Smooth muscle cell (in vitro differentiated cells): ENCODE data around the gene YIPF5. TPM values are rescaled to one million over a fixed set of nuclear protein-coding genes. Genes with fewer than 3 reads are reported as not detected.

ENCODE experiments used
- DNase-seq: peaks from one replicate; lab custom pipeline; 2025; ENCODE audit not compliant: unreplicated experiment; lab: John Stamatoyannopoulos, UW
- H2AFZ ChIP-seq: fragments of 200-600 bp; sonication (generic); 2 replicates; pipeline ENCODE4 v1.6.0; 2016; ENCODE audit warnings: antibody characterized with exemption, low read depth, mild to moderate bottlenecking
- H3F3A ChIP-seq: fragments of 200-600 bp; sonication (generic); 2 replicates; pipeline ENCODE4 v1.6.0; 2017; ENCODE audit warnings: antibody characterized with exemption, low read depth
- H3K27ac ChIP-seq: fragments of 200-600 bp; sonication (generic); 2 replicates; pipeline ENCODE4 v1.5.1; 2016; ENCODE audit warnings: low read depth, mild to moderate bottlenecking
- H3K27me3 ChIP-seq: fragments of 200-600 bp; sonication (generic); 2 replicates; pipeline ENCODE4 v1.6.1; 2016; ENCODE audit warnings: low read depth, mild to moderate bottlenecking
- H3K36me3 ChIP-seq: fragments of 200-600 bp; sonication (generic); 2 replicates; pipeline ENCODE4 v1.5.1; 2016; ENCODE audit warnings: low read depth
- H3K4me1 ChIP-seq: fragments of 200-600 bp; sonication (generic); 2 replicates; pipeline ENCODE4 v1.5.1; 2016; ENCODE audit warnings: low read depth
- H3K4me2 ChIP-seq: fragments of 200-600 bp; sonication (generic); 2 replicates; pipeline ENCODE4 v1.6.0; 2016; ENCODE audit warnings: mild to moderate bottlenecking
- H3K4me3 ChIP-seq: fragments of 200-600 bp; sonication (generic); 2 replicates; pipeline ENCODE4 v1.5.1; 2016; ENCODE audit warnings: mild to moderate bottlenecking
- H3K79me2 ChIP-seq: fragments of 200-600 bp; sonication (generic); 2 replicates; pipeline ENCODE4 v1.6.0; 2016; ENCODE audit warnings: low read depth, mild to moderate bottlenecking
- H3K9ac ChIP-seq: fragments of 200-600 bp; sonication (generic); 2 replicates; pipeline ENCODE4 v1.6.0; 2016; ENCODE audit warnings: low read depth
- H3K9me3 ChIP-seq: fragments of 200-600 bp; sonication (generic); replicated peaks from 2 replicates; pipeline ENCODE4 v1.5.1; 2016; ENCODE audit warnings: low read depth
- H4K20me1 ChIP-seq: fragments of 200-600 bp; sonication (generic); 2 replicates; pipeline ENCODE4 v1.6.0; 2016; ENCODE audit warnings: low read depth
- CTCF ChIP-seq: fragments of 200-600 bp; sonication (generic); IDR thresholded peaks from 2 replicates; pipeline ENCODE4 v1.5.1; 2017; ENCODE audit warnings: borderline replicate concordance, mild to moderate bottlenecking, antibody characterized with exemption; ENCODE audit not compliant: insufficient read depth, poor library complexity, severe bottlenecking
- whole genome bisulfite sequencing: methylation state at CpG from one replicate; pipeline ENCODE4 v1.1.7; 2016; ENCODE audit warnings: low lambda C conversion rate; 5-methylcytosine and 5-hydroxymethylcytosine counted together
- polyA plus RNA-seq: library from polyadenylated mRNA; unstranded; fragments of >200 nt; fragmentation: Nextera tagmentation; extraction: Ambion mirVana; gene quantifications from 2 replicates; pipeline ENCODE4 v1.2.1, GENCODE V29; 2016
- total RNA-seq: library from RNA; depleted of rRNA; stranded (reverse); fragments of >200 nt; gene quantifications from 2 replicates; pipeline ENCODE4 v1.2.3, GENCODE V29; 2014

YIPF5 gene
- total RNA-seq (192 and 283 TPM in 2 replicates), polyA plus RNA-seq (159 and 215 TPM in 2 replicates)

- Histone ChIP-seq H3K27me3 (peaks cover 3% of the 10 kb centered on the region), H2AFZ (peak within 1 kb of the TSS; percentile 18), H3K4me3 (peak within 1 kb of the TSS; percentile 77), H3K9me3 (no peaks in the 10 kb centered on the region), H3K36me3 (peaks cover 5% of the 10 kb centered on the region), H3K9ac (peak within 1 kb of the TSS; percentile 92), H3K27ac (peak within 1 kb of the TSS; percentile 83), H3K79me2 (peaks cover 48% of the 10 kb centered on the region), H3F3A (no peaks in the 10 kb centered on the region), H3K4me2 (peak within 1 kb of the TSS; percentile 100), H3K4me1 (peaks cover 15% of the 10 kb centered on the region), H4K20me1 (peaks cover 41% of the 10 kb centered on the region)
- no peak for TF ChIP-seq CTCF
- 2% methylated on average over 39 of the region's 39 CpGs for WGBS
- DNase-seq: peak; percentile 72
Observed at GRCh38 chr5:144170276-144171024, at the start of gene YIPF5, which contains the start of gene KCTD16. YIPF5 (minus strand) TSS chr5:144170659; CDS start chr5:144169955, 704 bp downstream. KCTD16 (plus strand) TSS chr5:144170873.

GRCh38 chr5:144219869-144220268, 49.4 kb upstream of the YIPF5 start:
- Histone ChIP-seq H4K20me1 (peaks cover 63% of the 10 kb centered on the region), H3K9me3 (no peaks in the 10 kb centered on the region), H3K79me2 (peaks cover 25% of the 10 kb centered on the region), H3K27ac (no peak overlapping the region), H3F3A (no peaks in the 10 kb centered on the region), H3K4me3 (no peak overlapping the region), H3K27me3 (no peaks in the 10 kb centered on the region), H2AFZ (no peak overlapping the region), H3K9ac (no peak overlapping the region), H3K4me2 (no peak overlapping the region), H3K4me1 (no peaks in the 10 kb centered on the region), H3K36me3 (peaks cover 6% of the 10 kb centered on the region)
- DNase-seq: no peak
- WGBS: 85% methylated on average over 3 of the region's 3 CpGs
- no peak for TF ChIP-seq CTCF

- 63% methylated on average over 1 of the region's 1 CpG for WGBS
- Histone ChIP-seq H3K36me3 (peaks cover 7% of the 10 kb centered on the region), H2AFZ (no peak overlapping the region), H3K27ac (no peak overlapping the region), H3F3A (no peaks in the 10 kb centered on the region), H4K20me1 (peaks cover 71% of the 10 kb centered on the region), H3K9ac (no peak overlapping the region), H3K79me2 (peaks cover 94% of the 10 kb centered on the region), H3K27me3 (peaks cover 14% of the 10 kb centered on the region), H3K4me3 (peak overlapping the region; percentile 68), H3K9me3 (no peaks in the 10 kb centered on the region), H3K4me1 (peaks cover 13% of the 10 kb centered on the region), H3K4me2 (peak overlapping the region; percentile 92)
- TF ChIP-seq CTCF: no peak
- no peak for DNase-seq
Observed at GRCh38 chr5:144210655-144211054, 40.2 kb upstream of the YIPF5 start.
